Neural progenitor cell (in vitro differentiated cells): Measurements from ENCODE around the gene CDSN.

ENCODE experiments used
- CTCF ChIP-seq: fragments of 200-600 bp; sonication (generic); IDR thresholded peaks from 2 replicates; pipeline ENCODE4 v1.5.1; 2017; ENCODE audit warnings: antibody characterized with exemption, mild to moderate bottlenecking
- EZH2 ChIP-seq: fragments of 200-600 bp; sonication (generic); IDR thresholded peaks from 2 replicates; pipeline ENCODE4 v1.6.1; 2017; ENCODE audit warnings: antibody characterized with exemption, mild to moderate bottlenecking, moderate library complexity

- TF ChIP-seq CTCF, result no peak
- TF ChIP-seq EZH2, result no peak
These were observed 37.4 kb upstream of the CDSN start, which contains the start of gene CCHCR1 for GRCh38 chr6:31157513-31158139.
